ENCODE results near the gene POLDIP3. TPM values are rescaled to one million over a fixed set of nuclear protein-coding genes. Genes with fewer than 3 reads are reported as not detected.
"Not testable (repeated sequence)": the region's sequence is repeated elsewhere in the genome, so short reads cannot be mapped to it uniquely, and the experiment has no call there.

POLDIP3 gene
- total RNA-seq, 1 donor from 2014 or later, result 22.4 TPM

DNA sequence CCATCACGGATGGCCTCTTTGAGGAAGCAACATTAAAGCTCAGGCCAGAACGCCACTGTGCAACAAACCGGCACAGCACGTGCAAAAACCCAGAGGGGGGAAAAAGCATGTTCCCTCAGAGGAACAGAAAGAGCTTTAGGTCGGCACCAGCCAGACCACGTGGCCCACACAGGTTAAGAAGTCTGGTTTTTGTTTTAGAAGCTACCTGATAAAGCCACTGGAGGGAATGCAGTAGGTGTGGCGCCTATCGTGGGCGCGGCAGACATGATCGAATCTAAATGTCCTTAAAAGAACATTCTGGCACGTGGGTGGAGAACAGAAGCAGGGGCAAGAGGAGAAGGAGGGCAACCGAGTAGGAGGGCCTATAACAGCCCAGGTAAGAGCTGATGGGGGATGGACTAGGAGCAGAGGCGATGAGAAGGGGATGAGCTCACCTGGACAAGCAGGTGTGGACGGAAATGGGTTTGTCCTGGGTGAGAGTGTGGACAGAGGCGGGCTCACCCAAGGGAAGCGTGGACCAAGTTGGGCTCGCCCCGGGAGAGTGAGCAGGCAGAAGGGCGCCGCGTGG is 33.4 kb downstream of the POLDIP3 start:
- Histone ChIP-seq H3K9ac (ENCODE audit: low read depth in 1 of 3, low read length in 3 of 3) (peak overlapping the region; percentile 70 to 79 (median 72)), H3K36me3 (ENCODE audit: control insufficient read depth in 3 of 3, insufficient read depth in 3 of 3, low read length in 3 of 3) (peaks cover 38 to 42% (median 41%) of the 10 kb centered on the region in 3 donors), H3K4me3 (ENCODE audit: low read length in 3 of 3) (peak overlapping the region; percentile 67 to 78 (median 73))
- not testable (repeated sequence) for H3K9me3 ChIP-seq (ENCODE audit: control insufficient read depth in 3 of 3, low read length in 3 of 3); H3K27ac ChIP-seq (ENCODE audit: low read depth, low read length); H3K27me3 ChIP-seq (ENCODE audit: control insufficient read depth in 3 of 3, insufficient read depth in 3 of 3, low read length in 3 of 3); H3K4me1 ChIP-seq (ENCODE audit: control insufficient read depth in 3 of 3, insufficient read depth in 3 of 3, low read length in 3 of 3)

DNA sequence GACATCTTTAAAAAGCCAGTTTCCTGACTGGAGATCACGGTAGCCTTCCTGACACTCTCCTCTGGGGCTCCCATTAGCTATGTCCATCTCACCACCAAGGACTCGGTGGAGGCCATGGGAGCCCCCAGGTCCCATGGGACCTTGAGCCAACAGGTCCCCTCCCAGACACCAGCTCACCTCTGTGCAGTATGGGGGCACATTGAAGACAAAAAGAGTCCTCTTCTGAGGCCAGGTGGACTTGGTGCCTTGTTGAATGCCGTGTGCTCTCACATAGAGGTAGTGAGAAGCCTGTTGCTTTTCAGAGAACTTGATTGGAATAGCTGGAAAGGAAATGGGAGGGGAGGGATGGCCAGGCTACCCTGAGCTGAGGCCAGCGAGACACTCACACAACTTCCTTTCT is 34.6 kb downstream of the POLDIP3 start:
- peaks cover 27 to 30% (median 29%) of the 10 kb centered on the region in 3 donors for H3K36me3 ChIP-seq (ENCODE audit: control insufficient read depth in 3 of 3, insufficient read depth in 3 of 3, low read length in 3 of 3)
- not testable (repeated sequence) for H3K4me1 ChIP-seq (ENCODE audit: control insufficient read depth in 3 of 3, insufficient read depth in 3 of 3, low read length in 3 of 3); H3K27ac ChIP-seq (ENCODE audit: low read depth, low read length); H3K4me3 ChIP-seq (ENCODE audit: low read length in 3 of 3); H3K9me3 ChIP-seq (ENCODE audit: control insufficient read depth in 3 of 3, low read length in 3 of 3); H3K9ac ChIP-seq (ENCODE audit: low read depth in 1 of 3, low read length in 3 of 3); H3K27me3 ChIP-seq (ENCODE audit: control insufficient read depth in 3 of 3, insufficient read depth in 3 of 3, low read length in 3 of 3)

DNA sequence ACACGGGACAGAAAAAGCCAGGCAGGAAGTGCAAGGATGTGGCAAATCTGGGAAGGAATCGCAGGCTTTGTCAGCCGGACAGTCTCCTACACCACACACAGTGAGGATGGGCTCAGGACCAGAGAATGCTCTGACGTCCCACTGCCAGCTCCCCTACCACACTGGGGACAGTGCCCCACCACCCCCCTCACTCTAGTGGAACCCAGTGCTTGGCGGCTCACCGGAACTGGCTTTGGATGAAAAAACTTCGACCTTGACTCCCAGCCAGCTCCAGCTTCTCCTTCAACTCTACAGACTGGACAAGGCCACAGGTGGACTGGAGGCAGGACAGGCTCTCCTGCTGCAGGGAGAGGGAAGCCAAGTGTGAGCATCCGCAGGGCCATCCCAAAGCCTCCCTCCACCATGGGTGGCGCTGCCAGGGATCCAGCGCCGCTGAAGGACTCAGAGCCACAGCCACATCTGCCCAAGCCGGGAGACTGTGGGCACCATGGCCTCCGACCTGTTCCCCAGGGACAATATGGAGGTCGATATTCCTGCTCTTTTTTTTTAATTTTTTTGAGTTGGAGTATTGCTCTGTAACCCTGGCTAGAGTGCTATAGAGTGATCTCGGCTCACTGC is 37.0 kb downstream of the POLDIP3 start:
- peaks cover 3 to 10% (median 4%) of the 10 kb centered on the region in 3 donors for H3K4me1 ChIP-seq (ENCODE audit: control insufficient read depth in 3 of 3, insufficient read depth in 3 of 3, low read length in 3 of 3)
- H3K27me3 ChIP-seq (ENCODE audit: control insufficient read depth in 3 of 3, insufficient read depth in 3 of 3, low read length in 3 of 3), result no peaks in the 10 kb centered on the region
- no peak overlapping the region for H3K9ac ChIP-seq (ENCODE audit: low read depth in 1 of 3, low read length in 3 of 3)
- H3K9me3 ChIP-seq (ENCODE audit: control insufficient read depth in 3 of 3, low read length in 3 of 3), result no peaks in the 10 kb centered on the region
- peaks cover 15 to 21% (median 16%) of the 10 kb centered on the region in 3 donors for H3K36me3 ChIP-seq (ENCODE audit: control insufficient read depth in 3 of 3, insufficient read depth in 3 of 3, low read length in 3 of 3)
- no peak overlapping the region for H3K4me3 ChIP-seq (ENCODE audit: low read length in 3 of 3)
- no peak overlapping the region for H3K27ac ChIP-seq (ENCODE audit: low read depth, low read length)

DNA sequence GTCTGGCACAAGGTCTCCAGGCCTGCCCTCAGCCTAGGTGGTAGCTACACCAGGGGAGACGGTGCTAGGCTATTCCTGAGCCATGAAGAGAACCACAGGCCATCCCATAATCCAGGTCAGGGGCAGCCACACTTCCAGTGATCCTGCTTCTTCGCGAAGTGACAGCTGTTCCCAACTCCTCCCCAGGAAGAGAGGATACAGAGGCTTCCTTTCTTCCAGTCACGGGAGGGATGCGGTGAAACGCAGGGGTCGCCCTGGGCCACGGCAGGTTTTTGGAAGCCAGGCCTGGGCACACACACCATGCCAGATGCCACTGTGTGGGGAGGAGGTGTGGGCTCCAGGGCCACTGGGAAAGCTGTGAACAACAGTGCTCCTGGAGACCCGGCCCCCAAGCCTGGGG is 37.5 kb downstream of the POLDIP3 start:
- not testable (repeated sequence) for H3K9ac ChIP-seq (ENCODE audit: low read depth in 1 of 3, low read length in 3 of 3); H3K27me3 ChIP-seq (ENCODE audit: control insufficient read depth in 3 of 3, insufficient read depth in 3 of 3, low read length in 3 of 3); H3K4me1 ChIP-seq (ENCODE audit: control insufficient read depth in 3 of 3, insufficient read depth in 3 of 3, low read length in 3 of 3); H3K4me3 ChIP-seq (ENCODE audit: low read length in 3 of 3); H3K27ac ChIP-seq (ENCODE audit: low read depth, low read length); H3K9me3 ChIP-seq (ENCODE audit: control insufficient read depth in 3 of 3, low read length in 3 of 3)
- H3K36me3 ChIP-seq (ENCODE audit: control insufficient read depth in 3 of 3, insufficient read depth in 3 of 3, low read length in 3 of 3), result peaks cover 16 to 21% (median 18%) of the 10 kb centered on the region in 3 donors

DNA sequence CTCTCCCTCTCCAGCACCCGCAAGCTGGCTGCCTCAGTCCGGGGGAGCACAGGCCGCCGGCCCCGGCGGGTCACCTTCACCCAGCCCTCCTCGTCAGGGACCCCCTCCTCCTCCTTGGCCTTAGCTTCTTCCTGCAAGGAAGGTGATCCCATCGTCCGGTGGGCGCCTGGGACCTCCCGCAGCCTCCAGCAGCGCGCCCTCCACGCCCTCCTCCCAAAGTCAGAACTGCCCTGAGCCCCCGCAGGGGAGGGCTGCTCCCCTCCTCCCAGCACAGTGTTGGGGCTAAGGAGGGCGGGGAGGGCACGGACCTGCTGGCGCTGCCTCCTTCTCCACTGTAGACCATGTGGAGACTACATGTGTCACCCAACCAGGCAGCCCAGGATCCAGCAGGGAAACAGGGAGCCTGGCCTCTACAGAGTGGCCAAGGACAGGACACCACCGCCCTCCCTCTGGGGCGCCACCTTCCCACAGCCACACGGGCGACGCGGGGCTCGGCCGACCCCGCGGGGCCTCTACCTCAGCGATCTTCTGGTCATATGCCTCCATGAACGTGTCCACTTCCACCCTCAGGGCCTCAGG is 38.6 kb downstream of the POLDIP3 start:
- H3K4me1 ChIP-seq (ENCODE audit: control insufficient read depth in 3 of 3, insufficient read depth in 3 of 3, low read length in 3 of 3); H3K9me3 ChIP-seq (ENCODE audit: control insufficient read depth in 3 of 3, low read length in 3 of 3); H3K27me3 ChIP-seq (ENCODE audit: control insufficient read depth in 3 of 3, insufficient read depth in 3 of 3, low read length in 3 of 3); H3K4me3 ChIP-seq (ENCODE audit: low read length in 3 of 3); H3K9ac ChIP-seq (ENCODE audit: low read depth in 1 of 3, low read length in 3 of 3); H3K27ac ChIP-seq (ENCODE audit: low read depth, low read length): not testable (repeated sequence)
- peaks cover 18 to 21% (median 20%) of the 10 kb centered on the region in 3 donors for H3K36me3 ChIP-seq (ENCODE audit: control insufficient read depth in 3 of 3, insufficient read depth in 3 of 3, low read length in 3 of 3)

DNA sequence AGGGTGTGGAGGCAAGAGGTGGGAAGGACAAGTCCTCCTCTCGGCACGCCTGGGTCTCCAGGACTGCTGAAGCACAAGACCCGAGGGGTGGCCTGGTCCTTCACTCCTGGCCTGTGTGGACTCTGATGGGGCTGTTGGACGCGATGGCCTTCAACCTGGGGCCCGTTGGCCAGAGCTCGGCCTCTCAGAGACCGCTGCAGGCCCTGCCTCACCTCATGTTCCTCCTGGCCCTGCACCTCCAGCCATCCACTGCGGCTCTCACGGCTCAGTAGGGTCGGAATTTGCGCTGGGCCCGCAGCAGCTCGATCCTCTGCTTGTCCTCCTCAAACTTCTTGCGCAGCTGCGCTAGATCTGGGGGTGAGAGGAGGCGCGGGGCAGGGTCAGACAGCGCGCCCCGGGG is 40.2 kb downstream of the POLDIP3 start:
- not testable (repeated sequence) for H3K27me3 ChIP-seq (ENCODE audit: control insufficient read depth in 3 of 3, insufficient read depth in 3 of 3, low read length in 3 of 3); H3K4me1 ChIP-seq (ENCODE audit: control insufficient read depth in 3 of 3, insufficient read depth in 3 of 3, low read length in 3 of 3); H3K4me3 ChIP-seq (ENCODE audit: low read length in 3 of 3); H3K27ac ChIP-seq (ENCODE audit: low read depth, low read length); H3K9ac ChIP-seq (ENCODE audit: low read depth in 1 of 3, low read length in 3 of 3); H3K9me3 ChIP-seq (ENCODE audit: control insufficient read depth in 3 of 3, low read length in 3 of 3)
- H3K36me3 ChIP-seq (ENCODE audit: control insufficient read depth in 3 of 3, insufficient read depth in 3 of 3, low read length in 3 of 3), result peaks cover 19 to 23% (median 20%) of the 10 kb centered on the region in 3 donors

DNA sequence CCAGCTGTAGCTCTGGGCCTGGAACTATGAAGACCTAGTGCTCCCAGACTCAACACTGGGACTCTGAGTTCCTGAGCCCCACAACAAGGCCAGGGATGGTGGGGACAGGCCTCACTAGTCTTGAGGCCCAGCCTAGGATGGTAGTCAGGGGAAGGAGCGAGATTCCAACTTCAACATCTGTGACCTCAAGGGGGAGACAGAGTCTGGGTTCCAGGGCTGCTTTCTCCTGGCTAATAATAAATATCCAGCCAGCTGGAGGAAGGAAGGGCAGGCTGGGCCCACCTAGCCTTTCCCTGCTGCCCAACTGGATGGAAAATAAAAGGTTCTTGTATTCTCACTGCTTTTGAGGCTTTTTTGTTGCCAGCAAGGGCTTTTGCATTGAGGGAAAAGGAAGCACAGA is 40.6 kb downstream of the POLDIP3 start:
- H3K4me1 ChIP-seq (ENCODE audit: control insufficient read depth in 3 of 3, insufficient read depth in 3 of 3, low read length in 3 of 3); H3K4me3 ChIP-seq (ENCODE audit: low read length in 3 of 3); H3K9ac ChIP-seq (ENCODE audit: low read depth in 1 of 3, low read length in 3 of 3); H3K27ac ChIP-seq (ENCODE audit: low read depth, low read length); H3K27me3 ChIP-seq (ENCODE audit: control insufficient read depth in 3 of 3, insufficient read depth in 3 of 3, low read length in 3 of 3); H3K9me3 ChIP-seq (ENCODE audit: control insufficient read depth in 3 of 3, low read length in 3 of 3): not testable (repeated sequence)
- H3K36me3 ChIP-seq (ENCODE audit: control insufficient read depth in 3 of 3, insufficient read depth in 3 of 3, low read length in 3 of 3), result peaks cover 20 to 23% (median 22%) of the 10 kb centered on the region in 3 donors

DNA sequence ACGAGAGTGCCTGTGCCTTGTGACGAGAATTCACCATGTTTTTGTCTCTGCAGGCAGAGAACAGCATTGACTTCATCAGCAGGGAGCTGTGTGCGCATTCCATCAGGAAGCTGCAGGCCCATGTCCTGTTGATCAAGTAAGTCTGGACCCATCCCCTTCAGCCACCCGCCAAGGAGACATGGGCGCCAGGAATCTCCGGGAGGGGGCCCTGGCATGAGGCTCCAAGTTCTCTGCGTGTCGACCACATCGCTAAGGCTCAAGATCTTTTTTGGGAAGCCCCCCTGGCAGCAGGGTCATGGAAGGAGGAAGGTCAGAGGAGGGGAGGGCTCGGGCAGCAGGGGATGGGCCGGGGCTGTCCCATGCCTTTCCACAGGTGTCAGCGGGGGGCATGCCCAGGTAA is 43.6 kb downstream of the POLDIP3 start:
- H3K4me3 ChIP-seq (ENCODE audit: low read length in 3 of 3); H3K4me1 ChIP-seq (ENCODE audit: control insufficient read depth in 3 of 3, insufficient read depth in 3 of 3, low read length in 3 of 3); H3K27me3 ChIP-seq (ENCODE audit: control insufficient read depth in 3 of 3, insufficient read depth in 3 of 3, low read length in 3 of 3); H3K27ac ChIP-seq (ENCODE audit: low read depth, low read length); H3K9ac ChIP-seq (ENCODE audit: low read depth in 1 of 3, low read length in 3 of 3); H3K9me3 ChIP-seq (ENCODE audit: control insufficient read depth in 3 of 3, low read length in 3 of 3): not testable (repeated sequence)
- peaks cover 12 to 16% (median 12%) of the 10 kb centered on the region in 3 donors for H3K36me3 ChIP-seq (ENCODE audit: control insufficient read depth in 3 of 3, insufficient read depth in 3 of 3, low read length in 3 of 3)

DNA sequence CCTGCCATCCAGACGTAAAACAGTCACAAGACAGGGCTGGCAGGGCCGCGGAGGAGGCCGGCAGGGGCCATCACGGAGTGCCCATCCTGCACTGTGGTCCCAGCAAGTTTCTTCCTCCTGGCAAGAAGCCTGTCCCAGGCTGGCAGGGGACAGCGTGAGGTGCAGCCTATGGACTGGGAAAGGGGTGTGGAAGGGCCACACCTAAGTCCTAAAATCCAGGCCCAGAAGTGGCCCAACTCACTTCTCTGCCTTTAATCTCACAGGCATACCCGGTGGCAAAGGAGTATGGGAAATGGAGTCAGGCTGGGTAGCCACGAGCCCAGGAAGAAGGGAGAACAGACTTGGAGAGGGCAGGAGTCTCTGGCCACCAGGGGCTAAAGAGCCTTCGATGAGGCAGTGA is 44.1 kb downstream of the POLDIP3 start:
- H3K9ac ChIP-seq (ENCODE audit: low read depth in 1 of 3, low read length in 3 of 3); H3K4me1 ChIP-seq (ENCODE audit: control insufficient read depth in 3 of 3, insufficient read depth in 3 of 3, low read length in 3 of 3); H3K27me3 ChIP-seq (ENCODE audit: control insufficient read depth in 3 of 3, insufficient read depth in 3 of 3, low read length in 3 of 3); H3K9me3 ChIP-seq (ENCODE audit: control insufficient read depth in 3 of 3, low read length in 3 of 3); H3K27ac ChIP-seq (ENCODE audit: low read depth, low read length); H3K4me3 ChIP-seq (ENCODE audit: low read length in 3 of 3): not testable (repeated sequence)
- H3K36me3 ChIP-seq (ENCODE audit: control insufficient read depth in 3 of 3, insufficient read depth in 3 of 3, low read length in 3 of 3), result peaks cover 12 to 17% (median 15%) of the 10 kb centered on the region in 3 donors

DNA sequence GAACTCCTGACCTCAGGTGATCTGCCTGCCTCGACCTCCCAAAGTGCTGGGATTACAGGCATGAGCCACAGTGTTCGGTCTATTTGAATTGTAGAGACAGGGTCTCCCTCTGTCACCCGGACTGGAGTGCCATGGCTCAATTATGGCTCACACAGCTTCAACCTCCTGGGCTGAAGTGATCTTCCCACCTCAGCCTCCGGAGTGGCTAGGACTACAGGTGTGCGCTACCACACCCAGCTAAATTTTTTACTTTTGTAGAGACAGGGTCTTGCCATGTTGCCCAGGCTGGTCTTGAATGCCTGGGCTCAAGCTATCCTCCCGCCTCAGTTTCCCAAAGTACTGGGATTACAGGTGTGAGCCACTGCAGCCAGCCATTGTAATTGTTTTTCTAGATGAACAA is 46.7 kb downstream of the POLDIP3 start:
- H3K4me1 ChIP-seq (ENCODE audit: control insufficient read depth in 3 of 3, insufficient read depth in 3 of 3, low read length in 3 of 3); H3K4me3 ChIP-seq (ENCODE audit: low read length in 3 of 3); H3K27me3 ChIP-seq (ENCODE audit: control insufficient read depth in 3 of 3, insufficient read depth in 3 of 3, low read length in 3 of 3); H3K9me3 ChIP-seq (ENCODE audit: control insufficient read depth in 3 of 3, low read length in 3 of 3); H3K9ac ChIP-seq (ENCODE audit: low read depth in 1 of 3, low read length in 3 of 3); H3K27ac ChIP-seq (ENCODE audit: low read depth, low read length): not testable (repeated sequence)
- H3K36me3 ChIP-seq (ENCODE audit: control insufficient read depth in 3 of 3, insufficient read depth in 3 of 3, low read length in 3 of 3), result peaks cover 5 to 13% (median 8%) of the 10 kb centered on the region in 3 donors
